CD4-positive, alpha-beta T cell (primary cell): ENCODE results near the gene JMJD6. TPM values are rescaled to one million over a fixed set of nuclear protein-coding genes. Genes with fewer than 3 reads are reported as not detected.

Experiments
- ATAC-seq: fragments of 200-7000 bp; cut with Tn5 transposase; one replicate; pipeline ENCODE4 v1.10.0; 2022; ENCODE audit warnings: mild to moderate bottlenecking; ENCODE audit not compliant: poor library complexity
- CTCF ChIA-PET: fragments of 350-600 bp; sonication (Branson Sonifier 250); formaldehyde crosslinking; loops from one replicate; lab custom pipeline; 2021; ENCODE audit warnings: antibody characterized with exemption, inconsistent platforms; lab: Charles Lee
- POLR2A ChIA-PET: fragments of 350-600 bp; sonication (Branson Sonifier 250); formaldehyde crosslinking; loops from one replicate; lab custom pipeline; 2021; ENCODE audit warnings: antibody characterized with exemption, inconsistent platforms; lab: Charles Lee
- DNase-seq, 14 experiments: peaks; one replicate each; pipeline ENCODE4 v3.0.0-alpha.2; 2013 to 2020; ENCODE audit warnings: mixed read lengths in 2 of 14
- H3K27ac ChIP-seq, 2 donors: one replicate each; pipeline versions ENCODE4 v1.5.1 to v1.7.0; 2013; ENCODE audit warnings: low read length in 2 of 2, low read depth in 1 of 2, mild to moderate bottlenecking in 1 of 2
- H3K27me3 ChIP-seq, 2 experiments: 1 replicate in 1 of 2; 2 replicates in 1 of 2; pipeline versions ENCODE4 v1.6.1 to v1.7.0; 2013; ENCODE audit warnings: low read length in 2 of 2, control low read depth in 1 of 2, mild to moderate bottlenecking in 1 of 2, moderate library complexity in 1 of 2; ENCODE audit not compliant: insufficient read depth in 2 of 2, control insufficient read depth in 1 of 2
- H3K36me3 ChIP-seq: one replicate; pipeline ENCODE4 v1.6.1; 2013; ENCODE audit warnings: low read length, control low read depth; ENCODE audit not compliant: insufficient read depth
- H3K4me1 ChIP-seq: one replicate; pipeline ENCODE4 v1.6.1; 2013; ENCODE audit warnings: low read length, control low read depth; ENCODE audit not compliant: insufficient read depth
- H3K4me3 ChIP-seq: one replicate; pipeline ENCODE4 v1.5.1; 2013; ENCODE audit warnings: mild to moderate bottlenecking, low read length, moderate library complexity
- H3K9me3 ChIP-seq, 2 experiments: 1 replicate in 1 of 2; 2 replicates in 1 of 2; pipeline versions ENCODE4 v1.6.1 to v1.7.0; 2013; ENCODE audit warnings: low read length in 2 of 2, mild to moderate bottlenecking in 2 of 2, control low read depth in 1 of 2, moderate library complexity in 1 of 2; ENCODE audit not compliant: control insufficient read depth in 1 of 2, insufficient read depth in 1 of 2
- H3K27ac Mint-ChIP-seq: one replicate; pipeline ENCODE4 v1.8.0; 2020; ENCODE audit warnings: mixed read lengths
- H3K27me3 Mint-ChIP-seq: one replicate; pipeline ENCODE4 v1.8.0; 2021; ENCODE audit warnings: mixed read lengths
- H3K36me3 Mint-ChIP-seq: one replicate; pipeline ENCODE4 v1.8.0; 2021; ENCODE audit warnings: low read depth, mixed read lengths
- H3K4me1 Mint-ChIP-seq: one replicate; pipeline ENCODE4 v1.8.0; 2021; ENCODE audit warnings: low read depth, mixed read lengths
- H3K4me3 Mint-ChIP-seq: one replicate; pipeline ENCODE4 v1.8.0; 2020; ENCODE audit warnings: mild to moderate bottlenecking, mixed read lengths
- H3K9me3 Mint-ChIP-seq: one replicate; pipeline ENCODE4 v1.8.0; 2020; ENCODE audit warnings: mixed read lengths
- intact Hi-C, 2 experiments: fragments of 100-400 bp; cut with DNase I in 1 of 2; cut with micrococcal nuclease in 1 of 2; formaldehyde crosslinking; loops; one replicate each; pipeline versions ENCODE4 v1.15.1 to v1.9.0; 2023 to 2025; cut with DNase I, micrococcal nuclease
- total RNA-seq, 174 experiments: library from RNA in 2 of 174; stranded (reverse) in 2 of 174; gene quantifications; one replicate each; pipeline ENCODE4 v1.2.3 and lab custom pipeline; 2021 to 2026
- TF ChIP-seq, protein P1 (sequence below): fragments of 200-600 bp; IDR thresholded peaks from one replicate; pipeline ENCODE4 v1.8.0; 2022; ENCODE audit warnings: antibody characterized with exemption, mild to moderate bottlenecking

Gene JMJD6
- total RNA-seq, 2 experiments from 2014 or later = 133 to 134 TPM

DNA sequence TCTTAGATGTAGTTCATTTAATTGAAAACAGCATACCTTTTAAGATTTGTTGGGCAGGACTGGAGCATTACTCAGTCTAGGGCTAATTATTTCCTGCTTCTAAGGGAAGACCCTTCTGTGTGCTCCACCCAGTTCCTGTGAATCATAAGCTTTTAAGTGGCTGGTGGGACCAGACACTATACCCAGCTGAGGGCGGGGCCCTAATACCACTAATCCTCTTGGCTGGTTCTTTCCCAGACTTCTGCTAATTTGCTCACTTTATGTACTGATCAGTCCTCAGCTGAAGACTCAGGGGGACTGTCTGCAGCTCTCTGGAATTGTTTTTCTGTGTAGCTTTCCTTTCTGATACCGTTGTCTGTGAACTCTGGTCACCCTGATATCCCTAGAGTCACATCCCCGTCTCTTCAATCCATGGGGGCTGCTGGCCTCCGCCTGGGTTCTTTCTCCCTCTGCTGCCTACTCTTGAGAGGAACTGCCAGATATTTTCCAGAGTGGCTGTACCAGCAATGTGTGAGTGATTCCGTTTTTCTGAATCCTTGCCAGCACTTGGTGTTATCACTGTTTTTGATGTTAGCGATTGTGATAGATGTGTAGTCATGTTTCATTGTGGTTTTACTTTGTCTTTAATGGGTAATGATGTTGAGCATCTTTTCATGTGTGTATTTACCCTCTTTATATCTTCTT is 46.6 kb upstream of the JMJD6 start:
- peaks cover 67% of the 10 kb centered on the region for H3K36me3 Mint-ChIP-seq
- intact Hi-C loops = loop anchor here in 1 of 2 experiments (5.0 kb wide), 1 partner anchor 36 kb away; the partner anchor contains the start of genes MFSD11 and SRSF2

DNA sequence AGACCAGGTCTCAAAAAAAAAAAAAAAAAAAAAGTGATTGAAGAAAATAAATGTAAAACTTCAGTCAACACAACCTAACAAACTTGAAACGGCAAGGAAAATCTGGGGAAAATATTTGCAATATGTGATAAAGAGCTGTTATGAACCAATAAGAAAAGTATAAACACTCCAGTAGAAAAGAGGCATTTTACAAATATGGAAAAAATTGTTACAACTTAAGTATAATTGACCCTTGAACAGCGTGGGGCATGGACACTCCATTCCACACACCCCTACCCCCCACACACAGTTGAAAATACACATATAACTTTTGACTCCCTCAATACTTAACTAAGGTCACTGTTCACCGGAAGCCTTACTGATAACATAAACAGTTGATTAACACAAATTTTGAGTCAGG is 32.2 kb upstream of the JMJD6 start:
- Mint-ChIP-seq H3K27me3 (no peaks in the 10 kb centered on the region), H3K4me1 (peaks cover 7% of the 10 kb centered on the region), H3K4me3 (no peak overlapping the region), H3K9me3 (no peaks in the 10 kb centered on the region), H3K27ac (no peak overlapping the region), H3K36me3 (peaks cover 18% of the 10 kb centered on the region)
- peaks cover 6% of the 10 kb centered on the region for H3K36me3 ChIP-seq
- H3K4me3 ChIP-seq = no peak overlapping the region
- TF ChIP-seq, protein P1, sequence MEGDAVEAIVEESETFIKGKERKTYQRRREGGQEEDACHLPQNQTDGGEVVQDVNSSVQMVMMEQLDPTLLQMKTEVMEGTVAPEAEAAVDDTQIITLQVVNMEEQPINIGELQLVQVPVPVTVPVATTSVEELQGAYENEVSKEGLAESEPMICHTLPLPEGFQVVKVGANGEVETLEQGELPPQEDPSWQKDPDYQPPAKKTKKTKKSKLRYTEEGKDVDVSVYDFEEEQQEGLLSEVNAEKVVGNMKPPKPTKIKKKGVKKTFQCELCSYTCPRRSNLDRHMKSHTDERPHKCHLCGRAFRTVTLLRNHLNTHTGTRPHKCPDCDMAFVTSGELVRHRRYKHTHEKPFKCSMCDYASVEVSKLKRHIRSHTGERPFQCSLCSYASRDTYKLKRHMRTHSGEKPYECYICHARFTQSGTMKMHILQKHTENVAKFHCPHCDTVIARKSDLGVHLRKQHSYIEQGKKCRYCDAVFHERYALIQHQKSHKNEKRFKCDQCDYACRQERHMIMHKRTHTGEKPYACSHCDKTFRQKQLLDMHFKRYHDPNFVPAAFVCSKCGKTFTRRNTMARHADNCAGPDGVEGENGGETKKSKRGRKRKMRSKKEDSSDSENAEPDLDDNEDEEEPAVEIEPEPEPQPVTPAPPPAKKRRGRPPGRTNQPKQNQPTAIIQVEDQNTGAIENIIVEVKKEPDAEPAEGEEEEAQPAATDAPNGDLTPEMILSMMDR = no peak
- ATAC-seq (no peak), DNase-seq (no peak)
- intact Hi-C loops = no loop called here
- peaks cover 14% of the 10 kb centered on the region for H3K4me1 ChIP-seq
- no peaks in the 10 kb centered on the region for H3K27me3 ChIP-seq
- ChIA-PET CTCF (interaction anchor here (0.7 to 1.3 kb wide), 2 partner anchors 20 to 21 kb away, joined by 3 read pairs; no protein-coding TSS in a partner anchor), POLR2A (interaction anchor here (1.5 kb wide), 1 partner anchor 31 kb away, joined by 6 read pairs; no protein-coding TSS in a partner anchor)
- H3K9me3 ChIP-seq = no peaks in the 10 kb centered on the region
- no peak overlapping the region for H3K27ac ChIP-seq

More for the DNA sequence above, 46.6 kb upstream of the JMJD6 start:
- Mint-ChIP-seq H3K4me1 (peaks cover 23% of the 10 kb centered on the region), H3K27ac (peak overlapping the region; percentile 93), H3K4me3 (peak overlapping the region; percentile 36), H3K9me3 (no peaks in the 10 kb centered on the region), H3K27me3 (no peaks in the 10 kb centered on the region)
- Histone ChIP-seq H3K27me3 (no peaks in the 10 kb centered on the region), H3K36me3 (peaks cover 44% of the 10 kb centered on the region), H3K9me3 (no peaks in the 10 kb centered on the region), H3K4me1 (peaks cover 22% of the 10 kb centered on the region), H3K4me3 (peak overlapping the region; percentile 30), H3K27ac (peak overlapping the region; percentile 37 to 75)
- TF ChIP-seq, protein P1 = no peak
- ChIA-PET POLR2A (interaction anchor here (0.5 to 1.6 kb wide), 6 partner anchors 18 to 47 kb away, joined by 3 to 6 read pairs (median 4); partner anchors contain the start of genes JMJD6, MFSD11 and SRSF2), CTCF (interaction anchor here (0.6 to 1.3 kb wide), 4 partner anchors 29 to 591 kb away, joined by 3 to 6 read pairs (median 4); partner anchors contain the start of gene MFSD11)
- ATAC-seq = peak; percentile 95
- DNase-seq = peak in 13 of 14 experiments; percentile 16 to 87 (median 48)

DNA sequence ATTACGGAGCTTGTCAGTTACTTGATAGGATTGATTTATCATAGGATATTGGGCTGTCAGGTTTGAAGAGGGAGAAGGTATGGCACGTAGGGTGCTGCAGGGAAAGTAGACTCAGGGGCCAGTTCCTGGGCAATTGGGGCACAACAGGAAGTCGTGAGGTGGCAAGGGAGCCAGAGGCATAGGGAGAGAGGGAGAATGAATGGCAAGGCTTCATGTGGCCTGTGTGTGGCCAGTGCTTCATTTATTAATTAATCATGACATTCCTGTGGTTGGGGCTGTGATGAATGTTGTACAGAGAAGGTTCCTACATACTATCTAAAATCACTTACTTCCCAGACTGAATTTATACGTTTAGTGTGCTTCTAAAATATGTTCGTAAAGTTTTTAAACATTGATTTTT is 30.9 kb upstream of the JMJD6 start:
- no peak overlapping the region for H3K4me3 ChIP-seq
- ChIA-PET CTCF (no interaction called here), POLR2A (no interaction called here)
- peaks cover 18% of the 10 kb centered on the region for H3K4me1 Mint-ChIP-seq
- no peaks in the 10 kb centered on the region for H3K9me3 Mint-ChIP-seq
- H3K36me3 Mint-ChIP-seq = peaks cover 27% of the 10 kb centered on the region
- TF ChIP-seq, protein P1 = no peak
- H3K27ac Mint-ChIP-seq = no peak overlapping the region
- no peaks in the 10 kb centered on the region for H3K9me3 ChIP-seq
- H3K27me3 Mint-ChIP-seq = no peaks in the 10 kb centered on the region
- DNase-seq = no peak
- peaks cover 24% of the 10 kb centered on the region for H3K4me1 ChIP-seq
- H3K36me3 ChIP-seq = peaks cover 6% of the 10 kb centered on the region
- H3K27me3 ChIP-seq = no peaks in the 10 kb centered on the region
- ATAC-seq = no peak
- intact Hi-C loops = no loop called here
- H3K27ac ChIP-seq = no peak overlapping the region
- H3K4me3 Mint-ChIP-seq = no peak overlapping the region
